Keratinocyte (primary cell): ENCODE measurements around the gene DPYD. TPM values are rescaled to one million over a fixed set of nuclear protein-coding genes. Genes with fewer than 3 reads are reported as not detected.

Experiments
- DNase-seq: peaks from one replicate; pipeline ENCODE4 v3.0.0-alpha.2; 2011; ENCODE audit warnings: low read depth, missing footprints, low spot score
- FAIRE-seq: peaks from 2 replicates; lab custom pipeline; 2011; peaks lifted over from hg19 to GRCh38; lab: Jason Lieb, UNC
- H2AFZ ChIP-seq: 2 replicates; pipeline ENCODE4 v1.6.0; 2012; ENCODE audit warnings: low read length, control low read depth, inconsistent platforms; ENCODE audit not compliant: control insufficient read depth
- H3K27ac ChIP-seq: 2 replicates; pipeline ENCODE4 v1.5.1; 2011; ENCODE audit warnings: low read length; ENCODE audit not compliant: control insufficient read depth, insufficient read depth
- H3K27me3 ChIP-seq: 3 replicates; pipeline ENCODE4 v1.6.0; 2011; ENCODE audit warnings: low read length; ENCODE audit not compliant: control insufficient read depth, insufficient read depth; ENCODE audit errors: extremely low read depth
- H3K36me3 ChIP-seq, 2 experiments: 2 replicates in 1 of 2; 3 replicates in 1 of 2; pipeline ENCODE4 v1.5.1; 2011; ENCODE audit warnings: low read length in 2 of 2, mild to moderate bottlenecking in 1 of 2; ENCODE audit not compliant: control insufficient read depth in 2 of 2, insufficient read depth in 2 of 2; ENCODE audit errors: extremely low read depth in 1 of 2
- H3K4me1 ChIP-seq: 3 replicates; pipeline ENCODE4 v1.5.1; 2011; ENCODE audit warnings: low read length; ENCODE audit not compliant: control insufficient read depth, insufficient read depth; ENCODE audit errors: extremely low read depth
- H3K4me2 ChIP-seq: 3 replicates; pipeline ENCODE4 v1.6.0; 2011; ENCODE audit warnings: low read depth, low read length; ENCODE audit not compliant: control insufficient read depth, insufficient read depth; ENCODE audit errors: extremely low read depth
- H3K4me3 ChIP-seq, 3 experiments: fragments of 200-600 bp in 1 of 3; sonication (generic) in 1 of 3; 2 replicates in 2 of 3; 3 replicates in 1 of 3; pipeline ENCODE4 v1.5.1; 2011 to 2016; ENCODE audit warnings: low read length in 3 of 3, mild to moderate bottlenecking in 3 of 3, control low read depth in 2 of 3, inconsistent platforms in 1 of 3, low read depth in 1 of 3, mixed read lengths in 1 of 3, mixed run types in 1 of 3, moderate library complexity in 1 of 3; ENCODE audit not compliant: control insufficient read depth in 2 of 3, insufficient read depth in 2 of 3; ENCODE audit errors: extremely low read depth in 1 of 3
- H3K79me2 ChIP-seq: 2 replicates; pipeline ENCODE4 v1.6.0; 2012; ENCODE audit warnings: low read length; ENCODE audit not compliant: control insufficient read depth, insufficient read depth
- H3K9ac ChIP-seq: 3 replicates; pipeline ENCODE4 v1.6.0; 2011; ENCODE audit warnings: low read length; ENCODE audit not compliant: control insufficient read depth, insufficient read depth; ENCODE audit errors: extremely low read depth
- H3K9me1 ChIP-seq: 3 replicates; pipeline ENCODE4 v1.6.0; 2011; ENCODE audit warnings: low read length; ENCODE audit not compliant: control insufficient read depth, insufficient read depth; ENCODE audit errors: extremely low read depth
- H3K9me3 ChIP-seq: 2 replicates; pipeline ENCODE4 v1.5.1; 2012; ENCODE audit warnings: low read depth, low read length; ENCODE audit not compliant: control insufficient read depth
- H4K20me1 ChIP-seq: 3 replicates; pipeline ENCODE4 v1.6.0; 2011; ENCODE audit warnings: low read length; ENCODE audit not compliant: control insufficient read depth, insufficient read depth; ENCODE audit errors: extremely low read depth
- EZH2 ChIP-seq: IDR thresholded peaks from one replicate; pipeline ENCODE4 v1.6.1; 2012; ENCODE audit warnings: inconsistent platforms, mild to moderate bottlenecking, low read length, moderate library complexity
- dilution Hi-C: fragments of 300-500 bp; cut with MboI; formaldehyde crosslinking; loops from one replicate; pipeline ENCODE4 v1.7.0; 2020; ENCODE audit warnings: low sequenced_read_pairs; ENCODE audit not compliant: extremely low pct_ligation_motif_present
- polyA plus RNA-seq, 5 experiments: library from polyadenylated mRNA; depleted of rRNA in 3 of 5; stranded (reverse) in 3 of 5; stranded (forward) in 1 of 5; unstranded in 1 of 5; fragments of >200 nt; gene quantifications; 1 replicate in 1 of 5; 2 replicates in 3 of 5; 3 replicates in 1 of 5; pipeline versions ENCODE4 v1.2.1 to v1.2.3, GENCODE V29; 2011 to 2012; ENCODE audit warnings: missing spikeins in 2 of 5, low read depth in 1 of 5, low replicate concordance in 1 of 5
- TF ChIP-seq, protein P1 (sequence below), 3 experiments: IDR thresholded peaks in 1 of 3; conservative IDR thresholded peaks in 1 of 3; optimal IDR thresholded peaks in 1 of 3; 2 replicates in 2 of 3; 3 replicates in 1 of 3; pipeline versions ENCODE3 to v1.5.1; 2011; ENCODE audit warnings: low read length in 3 of 3, mild to moderate bottlenecking in 3 of 3, moderate library complexity in 2 of 3, control low read depth in 1 of 3, inconsistent platforms in 1 of 3; ENCODE audit not compliant: insufficient read depth in 2 of 3; ENCODE audit errors: extremely low read depth in 1 of 3

Gene DPYD
- polyA plus RNA-seq, 1 donor (not counting 4 experiments of a cell fraction or from before 2014, with no cell fraction given), result 1.9 TPM

DNA sequence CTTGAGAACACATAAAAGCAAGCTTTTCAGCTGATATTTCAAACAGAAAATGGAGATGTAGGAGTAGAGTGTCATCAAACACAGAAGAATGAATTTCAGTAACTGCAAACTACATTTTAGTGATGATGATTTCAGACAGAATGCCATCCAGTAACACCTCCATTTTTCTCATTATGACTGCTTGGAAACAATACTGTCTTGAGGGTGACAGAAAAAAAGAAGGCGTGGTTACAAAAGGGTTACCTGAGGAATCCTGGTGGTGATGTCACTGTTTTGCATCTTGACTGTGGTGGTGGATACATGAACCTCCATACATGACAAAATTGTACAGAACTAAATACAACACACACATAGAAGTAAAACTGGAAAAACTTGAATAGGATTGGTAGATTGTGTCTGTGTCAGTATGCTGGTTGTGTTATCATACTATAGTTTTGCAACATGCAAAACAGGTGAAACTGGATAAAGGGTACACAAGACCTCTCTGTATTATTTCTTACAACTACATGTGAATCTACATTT lies 823.4 kb downstream of the DPYD start:
- H3K9me1 ChIP-seq, result no peaks in the 10 kb centered on the region
- FAIRE-seq (peak; percentile 34), DNase-seq (no peak)
- H2AFZ ChIP-seq, result no peak overlapping the region
- peaks cover 15% of the 10 kb centered on the region for H3K4me1 ChIP-seq
- no peaks in the 10 kb centered on the region for H3K79me2 ChIP-seq
- H4K20me1 ChIP-seq, result no peaks in the 10 kb centered on the region
- no peak overlapping the region for H3K4me2 ChIP-seq
- H3K4me3 ChIP-seq, result no peak overlapping the region
- H3K9me3 ChIP-seq, result no peaks in the 10 kb centered on the region
- H3K9ac ChIP-seq, result no peak overlapping the region
- H3K27me3 ChIP-seq, result no peaks in the 10 kb centered on the region
- TF ChIP-seq, protein P1, sequence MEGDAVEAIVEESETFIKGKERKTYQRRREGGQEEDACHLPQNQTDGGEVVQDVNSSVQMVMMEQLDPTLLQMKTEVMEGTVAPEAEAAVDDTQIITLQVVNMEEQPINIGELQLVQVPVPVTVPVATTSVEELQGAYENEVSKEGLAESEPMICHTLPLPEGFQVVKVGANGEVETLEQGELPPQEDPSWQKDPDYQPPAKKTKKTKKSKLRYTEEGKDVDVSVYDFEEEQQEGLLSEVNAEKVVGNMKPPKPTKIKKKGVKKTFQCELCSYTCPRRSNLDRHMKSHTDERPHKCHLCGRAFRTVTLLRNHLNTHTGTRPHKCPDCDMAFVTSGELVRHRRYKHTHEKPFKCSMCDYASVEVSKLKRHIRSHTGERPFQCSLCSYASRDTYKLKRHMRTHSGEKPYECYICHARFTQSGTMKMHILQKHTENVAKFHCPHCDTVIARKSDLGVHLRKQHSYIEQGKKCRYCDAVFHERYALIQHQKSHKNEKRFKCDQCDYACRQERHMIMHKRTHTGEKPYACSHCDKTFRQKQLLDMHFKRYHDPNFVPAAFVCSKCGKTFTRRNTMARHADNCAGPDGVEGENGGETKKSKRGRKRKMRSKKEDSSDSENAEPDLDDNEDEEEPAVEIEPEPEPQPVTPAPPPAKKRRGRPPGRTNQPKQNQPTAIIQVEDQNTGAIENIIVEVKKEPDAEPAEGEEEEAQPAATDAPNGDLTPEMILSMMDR (optimal IDR thresholded peaks at IDR 0.05 in 1 of 3, IDR thresholded peaks at IDR 0.05 in 1 of 3, conservative IDR thresholded peaks at IDR 0.05 in 1 of 3; ENCODE audit: extremely low read depth in 1 of 3, insufficient read depth in 2 of 3, low read length in 3 of 3), result no peak
- TF ChIP-seq EZH2, result no peak
- dilution Hi-C loops, result no loop called here
- no peaks in the 10 kb centered on the region for H3K36me3 ChIP-seq
- no peak overlapping the region for H3K27ac ChIP-seq

- DNase-seq, result no peak
- no peak overlapping the region for H3K9ac ChIP-seq
- H3K4me1 ChIP-seq, result peaks cover 15% of the 10 kb centered on the region
- H3K9me3 ChIP-seq, result no peaks in the 10 kb centered on the region
- dilution Hi-C loops, result no loop called here
- no peak overlapping the region for H3K4me2 ChIP-seq
- peak; percentile 51 for FAIRE-seq
- H3K79me2 ChIP-seq, result no peaks in the 10 kb centered on the region
- no peak overlapping the region for H2AFZ ChIP-seq
- H3K27ac ChIP-seq, result no peak overlapping the region
- H3K9me1 ChIP-seq, result no peaks in the 10 kb centered on the region
- H4K20me1 ChIP-seq, result no peaks in the 10 kb centered on the region
- H3K36me3 ChIP-seq, result no peaks in the 10 kb centered on the region
- TF ChIP-seq, protein P1 (optimal IDR thresholded peaks at IDR 0.05 in 1 of 3, IDR thresholded peaks at IDR 0.05 in 1 of 3, conservative IDR thresholded peaks at IDR 0.05 in 1 of 3; ENCODE audit: extremely low read depth in 1 of 3, insufficient read depth in 2 of 3, low read length in 3 of 3), result no peak
- no peak for TF ChIP-seq EZH2
- no peaks in the 10 kb centered on the region for H3K27me3 ChIP-seq
- no peak overlapping the region for H3K4me3 ChIP-seq
Observed at GRCh38 chr1:97095764-97096163, 825.1 kb downstream of the DPYD start.
